Keratinocyte (primary cell): ENCODE results near the gene RHOT1.

ENCODE experiments used
- CTCF ChIP-seq, 3 experiments: IDR thresholded peaks in 1 of 3; conservative IDR thresholded peaks in 1 of 3; optimal IDR thresholded peaks in 1 of 3; 2 replicates in 2 of 3; 3 replicates in 1 of 3; pipeline versions ENCODE3 to v1.5.1; 2011; ENCODE audit warnings: low read length in 3 of 3, mild to moderate bottlenecking in 3 of 3, moderate library complexity in 2 of 3, control low read depth in 1 of 3, inconsistent platforms in 1 of 3; ENCODE audit not compliant: insufficient read depth in 2 of 3; ENCODE audit errors: extremely low read depth in 1 of 3
- EZH2 ChIP-seq: IDR thresholded peaks from one replicate; pipeline ENCODE4 v1.6.1; 2012; ENCODE audit warnings: inconsistent platforms, mild to moderate bottlenecking, low read length, moderate library complexity

DNA sequence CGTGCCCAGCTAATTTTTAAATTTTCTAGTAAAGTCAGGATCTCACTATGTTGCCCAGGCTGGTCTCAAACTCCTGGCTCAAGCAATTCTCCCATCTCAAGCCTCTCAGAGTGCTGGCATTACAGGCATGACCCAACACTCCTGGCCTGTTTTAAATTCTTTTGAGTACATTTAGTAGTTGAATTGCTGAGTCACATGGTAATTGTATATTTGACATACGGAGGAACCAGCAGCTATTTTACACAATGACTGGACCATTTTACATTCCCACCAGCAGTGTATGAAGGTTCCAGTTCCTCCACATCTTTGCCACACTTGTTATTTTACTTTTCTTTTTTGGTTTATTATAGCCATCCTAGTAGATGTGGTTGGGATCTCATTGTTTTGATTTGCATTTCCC is 43.6 kb downstream of the RHOT1 start:
- TF ChIP-seq CTCF (optimal IDR thresholded peaks at IDR 0.05 in 1 of 3, IDR thresholded peaks at IDR 0.05 in 1 of 3, conservative IDR thresholded peaks at IDR 0.05 in 1 of 3; ENCODE audit: extremely low read depth in 1 of 3, insufficient read depth in 2 of 3, low read length in 3 of 3) (no peak), EZH2 (no peak)
